IgD-negative memory B cell (primary cell): ENCODE data around the gene ADGRG1. TPM values are rescaled to one million over a fixed set of nuclear protein-coding genes. Genes with fewer than 3 reads are reported as not detected.
"Not testable (repeated sequence)": the region's sequence is repeated elsewhere in the genome, so short reads cannot be mapped to it uniquely, and the experiment has no call there.

Source experiments
- H3K27ac Mint-ChIP-seq, 3 donors: one replicate each; pipeline ENCODE4 v1.8.0; 2020 to 2022; ENCODE audit warnings: mild to moderate bottlenecking in 3 of 3, mixed read lengths in 3 of 3, moderate library complexity in 1 of 3
- H3K27me3 Mint-ChIP-seq: one replicate; pipeline ENCODE4 v1.8.0; 2021; ENCODE audit warnings: mixed read lengths
- H3K36me3 Mint-ChIP-seq: one replicate; pipeline ENCODE4 v1.8.0; 2020; ENCODE audit warnings: mild to moderate bottlenecking, mixed read lengths
- H3K4me1 Mint-ChIP-seq, 3 donors: one replicate each; pipeline ENCODE4 v1.8.0; 2020 to 2022; ENCODE audit warnings: mixed read lengths in 3 of 3, mild to moderate bottlenecking in 1 of 3
- H3K4me3 Mint-ChIP-seq, 4 donors: one replicate each; pipeline ENCODE4 v1.8.0; 2020 to 2022; ENCODE audit warnings: mild to moderate bottlenecking in 4 of 4, mixed read lengths in 4 of 4, moderate library complexity in 3 of 4
- H3K9me3 Mint-ChIP-seq, 3 donors: one replicate each; pipeline ENCODE4 v1.8.0; 2020 to 2021; ENCODE audit warnings: mixed read lengths in 3 of 3, mild to moderate bottlenecking in 1 of 3
- polyA plus RNA-seq: library from polyadenylated mRNA; unstranded; fragments of 300-500 nt; fragmentation: Illumina TruSeq; gene quantifications from one replicate; pipeline ENCODE4 v1.2.3, GENCODE V29; 2021

ADGRG1 gene
- 10.3 TPM for polyA plus RNA-seq

- no peaks in the 10 kb centered on the region for H3K4me1 Mint-ChIP-seq
- H3K27me3 Mint-ChIP-seq: peaks cover 36% of the 10 kb centered on the region
- H3K9me3 Mint-ChIP-seq: no peaks in the 10 kb centered on the region
- H3K4me3 Mint-ChIP-seq: no peak within 1 kb of the TSS
- H3K36me3 Mint-ChIP-seq: no peaks in the 10 kb centered on the region
- H3K27ac Mint-ChIP-seq: no peak within 1 kb of the TSS
These were observed at the start of gene ADGRG1 for GRCh38 chr16:57628008-57628781. TSS of gene ADGRG1 (plus strand) at chr16:57628630. CDS start at chr16:57650288, 21,658 bp downstream.

- H3K9me3 Mint-ChIP-seq: no peaks in the 10 kb centered on the region
- no peaks in the 10 kb centered on the region for H3K27me3 Mint-ChIP-seq
- H3K4me1 Mint-ChIP-seq: peaks cover 8 to 16% (median 12%) of the 10 kb centered on the region in 3 donors
- H3K27ac Mint-ChIP-seq: no peak overlapping the region
- H3K36me3 Mint-ChIP-seq: no peaks in the 10 kb centered on the region
- no peak overlapping the region for H3K4me3 Mint-ChIP-seq
These were observed 49.1 kb upstream of the ADGRG1 start for GRCh38 chr16:57579361-57579665.

GRCh38 chr16:57585051-57585687 lies 43.3 kb upstream of the ADGRG1 start:
- Mint-ChIP-seq H3K27me3 (peaks cover 2% of the 10 kb centered on the region), H3K27ac (no peak overlapping the region), H3K4me1 (peaks cover 2 to 4% (median 2%) of the 10 kb centered on the region in 3 donors), H3K36me3 (no peaks in the 10 kb centered on the region), H3K4me3 (no peak overlapping the region), H3K9me3 (no peaks in the 10 kb centered on the region)

GRCh38 chr16:57588831-57589230 lies 39.6 kb upstream of the ADGRG1 start:
- H3K4me3 Mint-ChIP-seq: no peak overlapping the region

GRCh38 chr16:57589374-57589773 lies 39.1 kb upstream of the ADGRG1 start:
- Mint-ChIP-seq H3K4me3 (peak overlapping the region in 1 of 4 donors; percentile 8), H3K27ac (peak overlapping the region in 1 of 3 donors; percentile 31), H3K9me3 (peaks cover 0 to 2% (median 0%) of the 10 kb centered on the region in 3 donors), H3K4me1 (peaks cover 5 to 19% (median 14%) of the 10 kb centered on the region in 3 donors), H3K36me3 (no peaks in the 10 kb centered on the region), H3K27me3 (peaks cover 12% of the 10 kb centered on the region)

More at GRCh38 chr16:57588831-57589230, 39.6 kb upstream of the ADGRG1 start:
- H3K27ac Mint-ChIP-seq: peak overlapping the region in 1 of 3 donors; percentile 31
- H3K27me3 Mint-ChIP-seq: peaks cover 12% of the 10 kb centered on the region
- H3K36me3 Mint-ChIP-seq: no peaks in the 10 kb centered on the region
- H3K4me1 Mint-ChIP-seq: peaks cover 5 to 19% (median 14%) of the 10 kb centered on the region in 3 donors
- H3K9me3 Mint-ChIP-seq: peaks cover 0 to 2% (median 0%) of the 10 kb centered on the region in 3 donors

GRCh38 chr16:57590654-57591085 lies 37.8 kb upstream of the ADGRG1 start:
- H3K4me1 Mint-ChIP-seq: peaks cover 5 to 19% (median 14%) of the 10 kb centered on the region in 3 donors
- H3K36me3 Mint-ChIP-seq: peaks cover 4% of the 10 kb centered on the region
- H3K27me3 Mint-ChIP-seq: peaks cover 14% of the 10 kb centered on the region
- peaks cover 2 to 3% (median 2%) of the 10 kb centered on the region in 3 donors for H3K9me3 Mint-ChIP-seq
- no peak overlapping the region for H3K4me3 Mint-ChIP-seq
- peak overlapping the region in 1 of 3 donors; percentile 90 for H3K27ac Mint-ChIP-seq

- Mint-ChIP-seq H3K4me3 (peak overlapping the region in 1 of 4 donors; percentile 31), H3K27me3 (peaks cover 15% of the 10 kb centered on the region), H3K9me3 (peaks cover 2 to 5% (median 4%) of the 10 kb centered on the region in 3 donors), H3K4me1 (peaks cover 5 to 19% (median 14%) of the 10 kb centered on the region in 3 donors), H3K27ac (peak overlapping the region in 1 of 3 donors; percentile 90), H3K36me3 (peaks cover 4% of the 10 kb centered on the region)
These were observed 37.2 kb upstream of the ADGRG1 start for GRCh38 chr16:57591086-57591869.

GRCh38 chr16:57591870-57592485 lies 36.5 kb upstream of the ADGRG1 start:
- Mint-ChIP-seq H3K27me3 (peaks cover 15% of the 10 kb centered on the region), H3K9me3 (peaks cover 3 to 5% (median 5%) of the 10 kb centered on the region in 3 donors), H3K4me3 (no peak overlapping the region), H3K4me1 (peaks cover 5 to 19% (median 14%) of the 10 kb centered on the region in 3 donors), H3K27ac (peak overlapping the region in 1 of 3 donors; percentile 90), H3K36me3 (peaks cover 4% of the 10 kb centered on the region)

GRCh38 chr16:57592591-57593003 lies 35.8 kb upstream of the ADGRG1 start:
- peaks cover 4% of the 10 kb centered on the region for H3K36me3 Mint-ChIP-seq
- H3K27me3 Mint-ChIP-seq: peaks cover 17% of the 10 kb centered on the region
- peak overlapping the region in 1 of 3 donors; percentile 90 for H3K27ac Mint-ChIP-seq
- peak overlapping the region in 2 of 4 donors; percentile 24 to 67 for H3K4me3 Mint-ChIP-seq
- H3K4me1 Mint-ChIP-seq: peaks cover 5 to 19% (median 14%) of the 10 kb centered on the region in 3 donors
- peaks cover 4 to 11% (median 7%) of the 10 kb centered on the region in 3 donors for H3K9me3 Mint-ChIP-seq

GRCh38 chr16:57593021-57593420 lies 35.4 kb upstream of the ADGRG1 start:
- Mint-ChIP-seq H3K27me3 (peaks cover 17% of the 10 kb centered on the region), H3K27ac (peak overlapping the region in 1 of 3 donors; percentile 90), H3K4me3 (peak overlapping the region in 2 of 4 donors; percentile 24 to 67), H3K9me3 (peaks cover 4 to 13% (median 7%) of the 10 kb centered on the region in 3 donors), H3K36me3 (peaks cover 4% of the 10 kb centered on the region), H3K4me1 (peaks cover 5 to 19% (median 14%) of the 10 kb centered on the region in 3 donors)

- peaks cover 4% of the 10 kb centered on the region for H3K36me3 Mint-ChIP-seq
- no peak overlapping the region for H3K27ac Mint-ChIP-seq
- no peak overlapping the region for H3K4me3 Mint-ChIP-seq
- H3K4me1 Mint-ChIP-seq: peaks cover 5 to 19% (median 14%) of the 10 kb centered on the region in 3 donors
- H3K27me3 Mint-ChIP-seq: peaks cover 17% of the 10 kb centered on the region
- H3K9me3 Mint-ChIP-seq: peaks cover 4 to 13% (median 7%) of the 10 kb centered on the region in 3 donors
These were observed 34.4 kb upstream of the ADGRG1 start for GRCh38 chr16:57593990-57594389.

GRCh38 chr16:57594531-57595031 lies 33.8 kb upstream of the ADGRG1 start:
- H3K36me3 Mint-ChIP-seq: peaks cover 4% of the 10 kb centered on the region
- H3K27ac Mint-ChIP-seq: no peak overlapping the region
- H3K9me3 Mint-ChIP-seq: peaks cover 4 to 13% (median 7%) of the 10 kb centered on the region in 3 donors
- H3K4me3 Mint-ChIP-seq: no peak overlapping the region
- peaks cover 15% of the 10 kb centered on the region for H3K27me3 Mint-ChIP-seq
- H3K4me1 Mint-ChIP-seq: peaks cover 5 to 19% (median 14%) of the 10 kb centered on the region in 3 donors

- H3K4me1 Mint-ChIP-seq: peaks cover 5 to 19% (median 15%) of the 10 kb centered on the region in 3 donors
- peaks cover 4 to 13% (median 7%) of the 10 kb centered on the region in 3 donors for H3K9me3 Mint-ChIP-seq
- H3K4me3 Mint-ChIP-seq, H3K36me3 Mint-ChIP-seq, H3K27ac Mint-ChIP-seq, H3K27me3 Mint-ChIP-seq: not testable (repeated sequence)
These were observed 32.2 kb upstream of the ADGRG1 start for GRCh38 chr16:57596234-57596633.

GRCh38 chr16:57598437-57598836 lies 30.0 kb upstream of the ADGRG1 start:
- Mint-ChIP-seq H3K9me3 (peaks cover 2 to 13% (median 7%) of the 10 kb centered on the region in 3 donors), H3K4me3 (no peak overlapping the region), H3K4me1 (peaks cover 6 to 7% (median 7%) of the 10 kb centered on the region in 3 donors), H3K27me3 (peaks cover 14% of the 10 kb centered on the region), H3K27ac (no peak overlapping the region), H3K36me3 (peaks cover 4% of the 10 kb centered on the region)
